Liver (tissue), 3 donors: Measurements from ENCODE around the gene KCNJ18.
"Not testable (repeated sequence)": the region's sequence is repeated elsewhere in the genome, so short reads cannot be mapped to it uniquely, and the experiment has no call there.

Experiments
- ATF3 ChIP-seq: IDR thresholded peaks from 2 replicates; pipeline ENCODE4 v1.6.1; 2016; ENCODE audit warnings: antibody characterized with exemption
- CTCF ChIP-seq: fragments of 150-350 bp; IDR thresholded peaks from 2 replicates; pipeline ENCODE4 v1.5.1; 2017; ENCODE audit warnings: improper control_type of control experiment, low read depth, low read length; ENCODE audit not compliant: missing input control
- EGR1 ChIP-seq, 2 donors: IDR thresholded peaks; 2 replicates each; pipeline ENCODE4 v1.6.1; 2016 to 2018; ENCODE audit warnings: antibody characterized with exemption in 2 of 2, low read depth in 2 of 2
- FOXA2 ChIP-seq: IDR thresholded peaks from 2 replicates; pipeline ENCODE4 v1.6.1; 2016; ENCODE audit warnings: antibody characterized with exemption
- MAX ChIP-seq: IDR thresholded peaks from 2 replicates; pipeline ENCODE4 v1.6.1; 2016; ENCODE audit warnings: antibody characterized with exemption
- RAD21 ChIP-seq, 2 donors: IDR thresholded peaks; 2 replicates each; pipeline ENCODE4 v1.6.1; 2016; ENCODE audit warnings: antibody characterized with exemption in 2 of 2, mild to moderate bottlenecking in 2 of 2
- SP1 ChIP-seq: IDR thresholded peaks from 2 replicates; pipeline ENCODE4 v1.6.1; 2018; ENCODE audit warnings: antibody characterized with exemption, mild to moderate bottlenecking
- TAF1 ChIP-seq: conservative IDR thresholded peaks from 2 replicates; pipeline ENCODE4 v1.6.1; 2016; ENCODE audit warnings: antibody characterized with exemption, mild to moderate bottlenecking
- donor health status: healthy.
- donor health status: healthy.

GRCh38 chr17:21733931-21734330, 41.6 kb downstream of the KCNJ18 start:
- TF ChIP-seq CTCF; RAD21 (IDR thresholded peaks at IDR 0.05); MAX; EGR1 (IDR thresholded peaks at IDR 0.05; ENCODE audit: low read depth in 2 of 2); ATF3; TAF1; FOXA2; SP1: not testable (repeated sequence)
